Ascending aorta (tissue), 2 donors: Measurements from ENCODE around the gene PRRX1. TPM values are rescaled to one million over a fixed set of nuclear protein-coding genes. Genes with fewer than 3 reads are reported as not detected.

Experiments
- DNase-seq, 2 donors: peaks; one replicate each; pipeline ENCODE4 v3.0.0-alpha.2; 2019; ENCODE audit warnings: low spot score in 2 of 2
- H3K27ac ChIP-seq, 2 donors: fragments of 200-600 bp; sonication (generic); one replicate each; pipeline ENCODE4 v1.5.1; 2016 to 2017; ENCODE audit warnings: mild to moderate bottlenecking in 1 of 2
- H3K27me3 ChIP-seq: fragments of 200-600 bp; sonication (generic); one replicate; pipeline ENCODE4 v1.5.1; 2017
- H3K36me3 ChIP-seq, 2 donors: fragments of 200-600 bp; sonication (generic); one replicate each; pipeline ENCODE4 v1.5.1; 2016
- H3K4me1 ChIP-seq, 2 donors: fragments of 200-600 bp; sonication (generic); one replicate each; pipeline ENCODE4 v1.5.1; 2016 to 2017; ENCODE audit warnings: mild to moderate bottlenecking in 1 of 2
- H3K4me3 ChIP-seq, 2 donors: fragments of 200-600 bp; sonication (generic); one replicate each; pipeline ENCODE4 v1.5.1; 2016 to 2017; ENCODE audit warnings: mild to moderate bottlenecking in 1 of 2
- H3K9me3 ChIP-seq, 2 donors: fragments of 200-600 bp; sonication (generic); one replicate each; pipeline ENCODE4 v1.5.1; 2016
- CTCF ChIP-seq, 3 experiments: fragments of 200-600 bp in 2 of 3; fragments of 450-650 bp in 1 of 3; sonication (generic) in 2 of 3; IDR thresholded peaks; one replicate each; pipeline ENCODE4 v1.5.1; 2016 to 2019; ENCODE audit warnings: antibody characterized with exemption in 3 of 3, mild to moderate bottlenecking in 1 of 3, moderate library complexity in 1 of 3
- intact Hi-C: fragments of 100-400 bp; cut with DNase I; formaldehyde crosslinking; loops from one replicate; pipeline ENCODE4 v1.15.1; 2023
- total RNA-seq: library from RNA; depleted of rRNA; stranded (reverse); fragments of >200 nt; gene quantifications from one replicate; pipeline ENCODE4 v1.1.0, GENCODE V29; 2016

PRRX1 gene
- total RNA-seq, 1 donor from 2014 or later: 123 TPM

- intact Hi-C loops: loop anchor here (10.0 kb wide), 2 partner anchors 102 to 592 kb away; partner anchors contain the start of gene KIFAP3
- Histone ChIP-seq H3K27me3 (no peaks in the 10 kb centered on the region), H3K4me1 (peaks cover 3% of the 10 kb centered on the region in 2 donors), H3K9me3 (no peaks in the 10 kb centered on the region), H3K27ac (peak overlapping the region; percentile 41 to 95), H3K4me3 (peak overlapping the region in 1 of 2 donors; percentile 77), H3K36me3 (peaks cover 0 to 10% of the 10 kb centered on the region in 2 donors)
- DNase-seq: no peak
- TF ChIP-seq CTCF (IDR thresholded peaks at IDR 0.05): no peak
Observed at GRCh38 chr1:170666541-170667254, 2.8 kb downstream of the PRRX1 start.

DNA sequence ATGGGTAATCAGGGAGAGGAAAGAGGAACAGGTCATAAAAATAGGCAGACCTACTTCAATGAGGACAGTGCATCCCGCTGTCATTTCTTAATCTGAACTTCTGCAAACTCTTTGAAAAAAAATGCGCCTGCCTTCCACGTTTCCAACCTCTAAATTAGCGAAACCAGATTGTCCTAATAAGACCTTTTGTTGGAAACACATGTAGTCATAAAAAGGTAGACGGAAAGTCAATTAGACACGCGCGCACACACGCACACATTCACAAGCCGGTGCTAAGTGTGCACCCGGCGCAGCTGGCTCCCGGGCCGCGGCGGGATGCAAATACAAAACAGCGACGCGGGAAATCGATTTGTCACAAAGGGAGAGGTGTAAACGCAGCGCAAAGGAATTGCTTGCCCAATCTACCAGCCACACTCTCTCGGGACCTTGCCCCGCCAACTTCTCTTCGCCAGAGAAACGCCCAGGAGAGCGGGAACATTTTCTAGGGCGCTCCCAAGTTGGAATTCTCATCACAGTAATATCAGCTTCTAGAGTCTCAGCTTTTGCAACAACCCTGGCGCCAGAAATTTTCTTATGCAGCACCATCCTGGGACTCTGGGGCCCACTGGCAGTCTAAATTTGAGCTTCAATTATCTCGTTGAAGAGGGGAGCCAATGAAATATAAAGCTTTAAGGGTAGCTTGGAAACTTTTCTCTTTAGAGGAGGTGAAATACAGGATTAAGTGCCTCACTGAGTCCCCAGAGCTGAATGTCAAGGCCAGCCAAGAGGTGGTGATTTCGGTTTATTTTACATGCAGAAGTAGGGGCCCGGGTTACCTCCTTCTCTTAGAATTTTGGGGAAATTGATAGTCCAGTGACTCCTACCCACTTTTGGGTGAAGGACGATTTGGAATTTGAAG is 4.5 kb downstream of the PRRX1 start:
- intact Hi-C loops: loop anchor here (10.0 kb wide), 2 partner anchors 104 to 594 kb away; partner anchors contain the start of gene KIFAP3
- Histone ChIP-seq H3K4me3 (peak overlapping the region; percentile 15 to 22), H3K27me3 (no peaks in the 10 kb centered on the region), H3K36me3 (peaks cover 0 to 10% of the 10 kb centered on the region in 2 donors), H3K9me3 (no peaks in the 10 kb centered on the region), H3K4me1 (peaks cover 3 to 4% of the 10 kb centered on the region in 2 donors), H3K27ac (peak overlapping the region; percentile 23 to 95)
- TF ChIP-seq CTCF (IDR thresholded peaks at IDR 0.05): no peak
- DNase-seq: no peak

- H3K9me3 ChIP-seq: no peaks in the 10 kb centered on the region
- no peak for DNase-seq
- peak overlapping the region; percentile 23 to 52 for H3K27ac ChIP-seq
- H3K4me3 ChIP-seq: peak overlapping the region in 1 of 2 donors; percentile 15
- H3K36me3 ChIP-seq: peaks cover 0 to 10% of the 10 kb centered on the region in 2 donors
- H3K27me3 ChIP-seq: no peaks in the 10 kb centered on the region
- intact Hi-C loops: loop anchor here (10.0 kb wide), 2 partner anchors 104 to 594 kb away; partner anchors contain the start of gene KIFAP3
- no peak for TF ChIP-seq CTCF (IDR thresholded peaks at IDR 0.05)
- peaks cover 3 to 4% of the 10 kb centered on the region in 2 donors for H3K4me1 ChIP-seq
Observed at GRCh38 chr1:170669107-170669445, 5.1 kb downstream of the PRRX1 start.

DNA sequence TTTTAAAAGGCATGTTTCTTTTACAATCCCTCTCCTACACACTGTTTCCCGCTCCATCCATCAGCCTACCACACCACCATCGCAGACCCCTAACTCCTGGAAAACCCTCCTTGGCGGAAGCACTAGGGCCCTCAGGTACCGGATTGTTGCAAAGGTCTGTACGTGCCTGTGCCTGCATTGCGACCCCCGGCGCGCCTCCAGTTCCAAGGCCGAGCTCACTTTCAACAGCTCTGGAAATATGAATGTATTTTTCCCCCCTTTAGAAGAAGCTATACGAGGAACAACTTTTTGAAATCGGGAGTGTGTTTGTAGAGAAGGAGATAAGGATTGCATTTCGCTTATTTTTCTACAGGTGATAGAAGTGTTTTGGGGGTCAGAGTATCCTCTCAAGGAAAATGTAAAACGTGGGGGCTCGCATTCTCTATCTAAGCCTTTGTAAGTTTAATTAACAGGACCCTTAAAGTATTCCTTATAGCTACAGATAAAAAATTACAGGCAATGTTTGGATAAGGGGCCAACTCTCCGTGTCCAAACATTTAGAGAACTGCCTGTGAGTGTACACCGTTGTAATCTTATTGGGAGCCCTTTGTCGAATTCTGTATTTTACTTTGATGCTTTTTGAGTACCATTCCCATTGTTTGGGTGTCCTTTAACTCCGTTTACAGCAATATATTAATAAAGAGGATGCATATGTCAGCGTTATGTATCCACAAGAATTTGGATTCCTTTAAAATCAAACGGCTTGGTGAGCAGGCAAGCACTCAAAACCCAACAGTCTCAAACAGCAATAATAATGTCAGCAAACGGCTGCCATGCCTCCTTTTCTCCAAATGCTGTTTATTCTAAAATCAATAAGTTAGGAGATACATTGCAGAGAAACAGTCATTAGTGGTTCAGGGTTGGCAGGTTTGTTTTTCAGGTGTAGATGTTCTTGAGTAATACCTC is 5.9 kb downstream of the PRRX1 start:
- no peak for DNase-seq
- peak overlapping the region; percentile 23 to 28 for H3K27ac ChIP-seq
- H3K4me3 ChIP-seq: peak overlapping the region in 1 of 2 donors; percentile 23
- H3K36me3 ChIP-seq: peaks cover 0 to 10% of the 10 kb centered on the region in 2 donors
- TF ChIP-seq CTCF (IDR thresholded peaks at IDR 0.05): no peak
- no peaks in the 10 kb centered on the region for H3K27me3 ChIP-seq
- H3K9me3 ChIP-seq: no peaks in the 10 kb centered on the region
- H3K4me1 ChIP-seq: peaks cover 3 to 4% of the 10 kb centered on the region in 2 donors
- intact Hi-C loops: loop anchor here (10.0 kb wide), 2 partner anchors 105 to 595 kb away; partner anchors contain the start of gene KIFAP3
